Measurements from ENCODE around the gene OSBPL10. TPM values are rescaled to one million over a fixed set of nuclear protein-coding genes. Genes with fewer than 3 reads are reported as not detected.

The OSBPL10 gene
- total RNA-seq, 4 donors from 2014 or later: 12.5 to 38.3 (median 22.7) TPM

GRCh38 chr3:31667582-31667981, 313.5 kb downstream of the OSBPL10 start:
- TF ChIP-seq POLR2A (IDR thresholded peaks at IDR 0.05) (no peak), EP300 (IDR thresholded peaks at IDR 0.05) (no peak)
- Histone ChIP-seq H3K27me3 (no peaks in the 10 kb centered on the region), H3K36me3 (peaks cover 4% of the 10 kb centered on the region), H3K4me1 (no peaks in the 10 kb centered on the region), H3K27ac (no peak overlapping the region), H3K4me3 (no peak overlapping the region), H3K9me3 (no peaks in the 10 kb centered on the region)
- WGBS: 94% methylated on average over 1 of the region's 1 CpG
- DNase-seq (ENCODE audit: low spot score in 2 of 2): no peak

GRCh38 chr3:31664031-31664430, 317.0 kb downstream of the OSBPL10 start:
- Histone ChIP-seq H3K27me3 (no peaks in the 10 kb centered on the region), H3K4me1 (no peaks in the 10 kb centered on the region), H3K36me3 (peaks cover 13% of the 10 kb centered on the region), H3K9me3 (no peaks in the 10 kb centered on the region), H3K4me3 (no peak overlapping the region), H3K27ac (no peak overlapping the region)
- 98% methylated on average over 17 of the region's 17 CpGs for WGBS
- no peak for DNase-seq (ENCODE audit: low spot score in 2 of 2)
- TF ChIP-seq POLR2A (IDR thresholded peaks at IDR 0.05) (no peak), CTCF (IDR thresholded peaks at IDR 0.05) (no peak), EP300 (IDR thresholded peaks at IDR 0.05) (no peak), POLR2AphosphoS5 (IDR thresholded peaks at IDR 0.05) (no peak)

GRCh38 chr3:31661993-31662670, 318.9 kb downstream of the OSBPL10 start:
- Histone ChIP-seq H3K4me1 (no peaks in the 10 kb centered on the region), H3K36me3 (peaks cover 14% of the 10 kb centered on the region)
- WGBS: 93% methylated on average over 5 of the region's 5 CpGs

GRCh38 chr3:31661286-31661685, 319.8 kb downstream of the OSBPL10 start:
- WGBS: 89% methylated on average over 5 of the region's 5 CpGs
- Histone ChIP-seq H3K36me3 (peaks cover 13% of the 10 kb centered on the region), H3K27ac (no peak overlapping the region)

More at GRCh38 chr3:31661993-31662670, 318.9 kb downstream of the OSBPL10 start:
- no peak for DNase-seq (ENCODE audit: low spot score in 2 of 2)
- peaks cover 3% of the 10 kb centered on the region for H3K9me3 ChIP-seq
- no peak overlapping the region for H3K4me3 ChIP-seq
- H3K27ac ChIP-seq: no peak overlapping the region
- TF ChIP-seq EP300 (IDR thresholded peaks at IDR 0.05) (no peak), POLR2A (IDR thresholded peaks at IDR 0.05) (no peak), POLR2AphosphoS5 (IDR thresholded peaks at IDR 0.05) (no peak), CTCF (IDR thresholded peaks at IDR 0.05) (no peak)
- H3K27me3 ChIP-seq: no peaks in the 10 kb centered on the region

GRCh38 chr3:31659246-31659645, 321.8 kb downstream of the OSBPL10 start:
- H3K36me3 ChIP-seq: peaks cover 13% of the 10 kb centered on the region
- TF ChIP-seq POLR2A (IDR thresholded peaks at IDR 0.05) (no peak), EP300 (IDR thresholded peaks at IDR 0.05) (no peak), CTCF (IDR thresholded peaks at IDR 0.05) (no peak), POLR2AphosphoS5 (IDR thresholded peaks at IDR 0.05) (no peak)

More at GRCh38 chr3:31661286-31661685, 319.8 kb downstream of the OSBPL10 start:
- Histone ChIP-seq H3K4me1 (no peaks in the 10 kb centered on the region), H3K27me3 (no peaks in the 10 kb centered on the region), H3K9me3 (peaks cover 3% of the 10 kb centered on the region), H3K4me3 (no peak overlapping the region)
- no peak for DNase-seq (ENCODE audit: low spot score in 2 of 2)
- TF ChIP-seq EP300 (IDR thresholded peaks at IDR 0.05) (no peak), CTCF (IDR thresholded peaks at IDR 0.05) (no peak)

GRCh38 chr3:31654998-31655397, 326.1 kb downstream of the OSBPL10 start:
- Histone ChIP-seq H3K9me3 (peaks cover 51% of the 10 kb centered on the region), H3K4me3 (no peak overlapping the region), H3K27ac (no peak overlapping the region), H3K27me3 (no peaks in the 10 kb centered on the region), H3K4me1 (no peaks in the 10 kb centered on the region), H3K36me3 (peaks cover 13% of the 10 kb centered on the region)
- DNase-seq (ENCODE audit: low spot score in 2 of 2): no peak
- no peak for TF ChIP-seq CTCF (IDR thresholded peaks at IDR 0.05)

More at GRCh38 chr3:31659246-31659645, 321.8 kb downstream of the OSBPL10 start:
- Histone ChIP-seq H3K4me3 (no peak overlapping the region), H3K27me3 (no peaks in the 10 kb centered on the region), H3K27ac (no peak overlapping the region), H3K4me1 (no peaks in the 10 kb centered on the region), H3K9me3 (peaks cover 18% of the 10 kb centered on the region)
- no peak for DNase-seq (ENCODE audit: low spot score in 2 of 2)
